HEK293 (cell line): ENCODE results near the gene MDM4.

ENCODE experiments used
- CTCF ChIA-PET: fragments of 350-600 bp; formaldehyde crosslinking; extraction: SDS; loops from one replicate; lab custom pipeline; 2021; ENCODE audit warnings: antibody characterized with exemption; lab: Yijun Ruan, JAX
- POLR2A ChIA-PET: fragments of 300-600 bp; formaldehyde crosslinking; extraction: SDS; loops from one replicate; lab custom pipeline; 2020; ENCODE audit warnings: antibody characterized with exemption, inconsistent platforms; lab: Yijun Ruan, JAX
- H3K27ac ChIP-seq: fragments of 200-500 bp; sonication (Bioruptor generic); 2 replicates; pipeline ENCODE4 v1.5.1; 2014; ENCODE audit warnings: low read depth, low read length, control low read depth, inconsistent platforms; ENCODE audit errors: extremely low read depth
- H3K36me3 ChIP-seq, 2 experiments: fragments of 200-500 bp in 1 of 2; sonication (Bioruptor generic) in 1 of 2; 1 replicate in 1 of 2; 2 replicates in 1 of 2; pipeline ENCODE4 v1.5.1; 2014 to 2017; ENCODE audit warnings: inconsistent platforms in 2 of 2, low read length in 2 of 2; ENCODE audit not compliant: control insufficient read depth in 2 of 2, insufficient read depth in 1 of 2
- H3K4me1 ChIP-seq: fragments of 200-500 bp; sonication (Bioruptor generic); 2 replicates; pipeline ENCODE4 v1.5.1; 2014; ENCODE audit warnings: mild to moderate bottlenecking, low read length, inconsistent platforms; ENCODE audit not compliant: control insufficient read depth, insufficient read depth
- H3K4me3 ChIP-seq: 2 replicates; pipeline ENCODE4 v1.5.1; 2011; ENCODE audit warnings: low read depth, mild to moderate bottlenecking, control low read depth, low read length, moderate library complexity
- H3K9me3 ChIP-seq: fragments of 200-500 bp; sonication (Bioruptor generic); 2 replicates; pipeline ENCODE4 v1.5.1; 2014; ENCODE audit warnings: low read depth, low read length, inconsistent platforms; ENCODE audit not compliant: control insufficient read depth, insufficient read depth
- YY2 ChIP-seq: fragments of 450-650 bp; formaldehyde crosslinking; IDR thresholded peaks from 2 replicates; pipeline ENCODE4 v1.5.1; 2016; ENCODE audit warnings: missing biosample characterization, missing genetic modification characterization
- ZBTB8A ChIP-seq: fragments of 450-650 bp; formaldehyde crosslinking; IDR thresholded peaks from 2 replicates; pipeline ENCODE4 v1.5.1; 2016; ENCODE audit warnings: missing biosample characterization, missing genetic modification characterization
- ZIC2 ChIP-seq: fragments of 450-650 bp; formaldehyde crosslinking; IDR thresholded peaks from 2 replicates; pipeline ENCODE4 v1.5.1; 2016; ENCODE audit warnings: missing biosample characterization, missing genetic modification characterization
- ZNF112 ChIP-seq: fragments of 450-650 bp; formaldehyde crosslinking; IDR thresholded peaks from 2 replicates; pipeline ENCODE4 v1.5.0; 2017; ENCODE audit warnings: missing biosample characterization, missing genetic modification characterization
- ZNF2 ChIP-seq: fragments of 450-650 bp; formaldehyde crosslinking; IDR thresholded peaks from 2 replicates; pipeline ENCODE4 v1.5.1; 2016; ENCODE audit warnings: missing biosample characterization, missing genetic modification characterization
- ZNF274 ChIP-seq, 2 experiments: fragments of 200-500 bp in 1 of 2; fragments of 450-650 bp in 1 of 2; sonication (Bioruptor generic) in 1 of 2; formaldehyde crosslinking in 1 of 2; IDR thresholded peaks; 2 replicates each; pipeline versions ENCODE4 v1.5.1 to v1.6.1; 2014 to 2016; ENCODE audit warnings: borderline replicate concordance in 1 of 2, inconsistent platforms in 1 of 2, low read length in 1 of 2, missing biosample characterization in 1 of 2, missing genetic modification characterization in 1 of 2
- ZNF311 ChIP-seq: fragments of 450-650 bp; formaldehyde crosslinking; IDR thresholded peaks from 2 replicates; pipeline ENCODE4 v1.5.1; 2017; ENCODE audit warnings: missing biosample characterization, missing genetic modification characterization, borderline replicate concordance
- ZNF423 ChIP-seq: fragments of 450-650 bp; formaldehyde crosslinking; IDR thresholded peaks from 2 replicates; pipeline ENCODE4 v1.5.1; 2016; ENCODE audit warnings: missing biosample characterization, missing genetic modification characterization
- ZNF433 ChIP-seq: fragments of 450-650 bp; formaldehyde crosslinking; IDR thresholded peaks from 2 replicates; pipeline ENCODE4 v1.5.1; 2016; ENCODE audit warnings: missing biosample characterization, missing genetic modification characterization, low read depth
- ZNF510 ChIP-seq: fragments of 450-650 bp; formaldehyde crosslinking; IDR thresholded peaks from 2 replicates; pipeline ENCODE4 v1.5.1; 2018; ENCODE audit warnings: mild to moderate bottlenecking, missing genetic modification characterization, missing biosample characterization; ENCODE audit not compliant: insufficient replicate concordance
- ZNF549 ChIP-seq: fragments of 450-650 bp; IDR thresholded peaks from 2 replicates; pipeline ENCODE4 v1.5.1; 2018; ENCODE audit warnings: missing biosample characterization, missing genetic modification characterization, mild to moderate bottlenecking, inconsistent platforms, moderate library complexity
- ZNF558 ChIP-seq: fragments of 450-650 bp; formaldehyde crosslinking; IDR thresholded peaks from 2 replicates; pipeline ENCODE4 v1.5.1; 2016; ENCODE audit warnings: missing biosample characterization, missing genetic modification characterization
- ZNF561 ChIP-seq: fragments of 450-650 bp; IDR thresholded peaks from 2 replicates; pipeline ENCODE4 v1.5.1; 2018; ENCODE audit warnings: missing biosample characterization, missing genetic modification characterization, borderline replicate concordance
- ZNF596 ChIP-seq: fragments of 450-650 bp; IDR thresholded peaks from 2 replicates; pipeline ENCODE4 v1.5.0; 2018; ENCODE audit warnings: missing biosample characterization, mild to moderate bottlenecking, missing genetic modification characterization, moderate library complexity
- ZNF623 ChIP-seq: fragments of 450-650 bp; formaldehyde crosslinking; IDR thresholded peaks from 2 replicates; pipeline ENCODE4 v1.5.1; 2016; ENCODE audit warnings: missing biosample characterization, missing genetic modification characterization
- ZNF658 ChIP-seq: fragments of 450-650 bp; formaldehyde crosslinking; IDR thresholded peaks from 2 replicates; pipeline ENCODE4; 2016; ENCODE audit warnings: missing biosample characterization, missing genetic modification characterization
- ZNF747 ChIP-seq: fragments of 450-650 bp; formaldehyde crosslinking; IDR thresholded peaks from 2 replicates; pipeline ENCODE4 v1.5.1; 2016; ENCODE audit warnings: missing biosample characterization, missing genetic modification characterization
- ZNF843 ChIP-seq: fragments of 450-650 bp; formaldehyde crosslinking; IDR thresholded peaks from 2 replicates; pipeline ENCODE4 v1.5.1; 2016; ENCODE audit warnings: missing biosample characterization, missing genetic modification characterization
- TF ChIP-seq, protein P1 (sequence below): fragments of 450-650 bp; formaldehyde crosslinking; optimal IDR thresholded peaks from 2 replicates; pipeline ENCODE3; 2016; ENCODE audit warnings: missing biosample characterization, mild to moderate bottlenecking, missing genetic modification characterization
- TF ChIP-seq, protein P2 (sequence below): fragments of 450-650 bp; formaldehyde crosslinking; IDR thresholded peaks from 2 replicates; pipeline ENCODE4 v1.5.1; 2016; ENCODE audit warnings: missing biosample characterization, missing genetic modification characterization
- TF ChIP-seq, protein P3 (sequence below): fragments of 450-650 bp; formaldehyde crosslinking; IDR thresholded peaks from 2 replicates; pipeline ENCODE4 v1.5.1; 2017; ENCODE audit warnings: missing biosample characterization, missing genetic modification characterization
- TF ChIP-seq, protein P4 (sequence below): fragments of 450-650 bp; IDR thresholded peaks from 2 replicates; pipeline ENCODE4 v1.5.1; 2018; ENCODE audit warnings: missing biosample characterization, missing genetic modification characterization
- TF ChIP-seq, protein P5 (sequence below): fragments of 450-650 bp; formaldehyde crosslinking; IDR thresholded peaks from 2 replicates; pipeline ENCODE4 v1.5.0; 2017; ENCODE audit warnings: missing biosample characterization, missing genetic modification characterization, borderline replicate concordance

The MDM4 gene

DNA sequence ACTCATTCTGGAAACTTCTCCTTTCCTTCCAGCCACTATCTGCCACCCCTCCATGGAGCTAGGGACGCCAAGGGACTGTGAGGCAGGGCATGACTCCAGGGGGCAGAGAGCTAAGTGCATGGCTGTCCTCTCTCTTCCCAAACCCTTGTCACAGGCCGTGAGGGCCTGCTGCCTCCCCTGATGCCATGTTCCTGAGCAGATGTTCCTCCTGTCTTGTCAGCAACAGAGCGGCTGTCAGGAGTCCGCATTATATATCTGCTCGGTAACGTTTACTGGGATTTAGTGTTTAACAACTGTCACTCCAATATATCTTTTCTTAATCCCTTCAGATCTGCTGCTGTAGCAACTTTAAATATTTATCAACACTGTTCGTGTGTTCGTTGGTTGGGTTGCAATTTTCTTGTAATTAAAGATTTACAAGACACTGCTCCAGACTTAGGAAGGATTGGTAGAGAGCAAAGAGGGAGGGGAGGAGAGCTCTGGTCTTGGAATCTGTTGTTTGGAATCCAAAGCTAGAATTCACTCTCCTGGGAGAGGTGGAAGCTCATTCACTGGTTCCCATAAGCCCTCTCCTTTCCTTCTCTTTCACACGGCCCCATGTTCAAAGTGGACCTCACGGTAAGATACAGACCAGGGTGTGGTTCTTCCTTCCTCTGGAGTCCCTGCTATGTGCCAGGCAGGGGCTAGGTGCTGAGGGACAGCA is 76.2 kb downstream of the MDM4 start (continued):
- TF ChIP-seq ZNF549 (tag by site-specific recombination) (no peak), ZNF274 (IDR thresholded peaks at IDR 0.05; ENCODE audit: low read length) (no peak), ZNF274 (tag by site-specific recombination; IDR thresholded peaks at IDR 0.05; ENCODE audit: borderline replicate concordance) (no peak), ZNF558 (tag by site-specific recombination) (no peak), ZNF510 (tag by site-specific recombination) (no peak), ZBTB8A (tag by site-specific recombination) (no peak), ZNF658 (tag by site-specific recombination) (no peak)
- TF ChIP-seq, protein P1, sequence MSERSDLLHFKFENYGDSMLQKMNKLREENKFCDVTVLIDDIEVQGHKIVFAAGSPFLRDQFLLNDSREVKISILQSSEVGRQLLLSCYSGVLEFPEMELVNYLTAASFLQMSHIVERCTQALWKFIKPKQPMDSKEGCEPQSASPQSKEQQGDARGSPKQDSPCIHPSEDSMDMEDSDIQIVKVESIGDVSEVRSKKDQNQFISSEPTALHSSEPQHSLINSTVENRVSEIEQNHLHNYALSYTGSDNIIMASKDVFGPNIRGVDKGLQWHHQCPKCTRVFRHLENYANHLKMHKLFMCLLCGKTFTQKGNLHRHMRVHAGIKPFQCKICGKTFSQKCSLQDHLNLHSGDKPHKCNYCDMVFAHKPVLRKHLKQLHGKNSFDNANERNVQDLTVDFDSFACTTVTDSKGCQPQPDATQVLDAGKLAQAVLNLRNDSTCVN (tag by site-specific recombination), result no peak
- TF ChIP-seq, all 188 proteins: peak for 0

DNA sequence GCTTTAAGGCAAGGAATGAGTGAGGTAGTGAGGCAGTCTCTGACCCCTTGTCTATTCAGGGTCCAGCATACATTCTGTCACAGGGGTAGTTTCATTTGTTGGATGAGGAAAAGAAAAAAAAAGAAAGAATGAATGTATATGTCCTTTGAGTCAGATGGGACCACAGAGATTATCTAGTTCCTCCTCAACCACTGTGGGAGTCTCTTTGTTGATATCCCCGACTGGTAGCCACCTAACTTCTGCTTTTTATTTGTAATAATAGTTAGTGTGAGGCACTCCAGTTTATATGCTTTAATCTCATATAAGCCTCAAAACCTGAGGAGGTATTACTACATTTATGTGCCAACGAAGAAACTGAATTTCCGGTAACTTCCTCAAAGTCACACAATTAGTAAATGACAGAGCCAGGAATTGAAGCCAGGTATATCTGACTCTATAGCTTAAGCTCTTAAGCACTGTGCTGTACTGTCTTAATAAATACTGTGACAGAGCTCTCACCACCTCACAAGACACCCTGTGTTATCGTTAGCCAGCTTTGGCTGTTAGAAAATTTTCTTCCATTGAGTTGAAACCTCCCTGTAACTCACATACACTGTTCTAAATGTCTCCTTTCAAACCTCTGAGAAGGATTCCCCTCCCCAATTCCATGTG is 82.2 kb downstream of the MDM4 start:
- ChIA-PET POLR2A (no interaction called here), CTCF (interaction anchor here (0.6 kb wide), 1 partner anchor 430 kb away, joined by 4 read pairs; no protein-coding TSS in a partner anchor)
- Histone ChIP-seq H3K4me1 (no peaks in the 10 kb centered on the region), H3K4me3 (no peak overlapping the region), H3K9me3 (no peaks in the 10 kb centered on the region), H3K36me3 (no peaks in the 10 kb centered on the region), H3K27ac (no peak overlapping the region)
- TF ChIP-seq ZNF423 (tag by site-specific recombination) (no peak), ZNF2 (no peak), ZNF596 (tag by site-specific recombination) (no peak), ZNF623 (tag by site-specific recombination) (no peak), ZNF747 (no peak), ZNF311 (tag by site-specific recombination) (no peak), ZNF549 (tag by site-specific recombination) (no peak), YY2 (no peak), ZIC2 (tag by site-specific recombination) (no peak), ZNF433 (tag by site-specific recombination) (no peak), ZNF112 (tag by site-specific recombination) (no peak), ZNF843 (no peak), ZNF561 (tag by site-specific recombination) (no peak)
- TF ChIP-seq, protein P2, sequence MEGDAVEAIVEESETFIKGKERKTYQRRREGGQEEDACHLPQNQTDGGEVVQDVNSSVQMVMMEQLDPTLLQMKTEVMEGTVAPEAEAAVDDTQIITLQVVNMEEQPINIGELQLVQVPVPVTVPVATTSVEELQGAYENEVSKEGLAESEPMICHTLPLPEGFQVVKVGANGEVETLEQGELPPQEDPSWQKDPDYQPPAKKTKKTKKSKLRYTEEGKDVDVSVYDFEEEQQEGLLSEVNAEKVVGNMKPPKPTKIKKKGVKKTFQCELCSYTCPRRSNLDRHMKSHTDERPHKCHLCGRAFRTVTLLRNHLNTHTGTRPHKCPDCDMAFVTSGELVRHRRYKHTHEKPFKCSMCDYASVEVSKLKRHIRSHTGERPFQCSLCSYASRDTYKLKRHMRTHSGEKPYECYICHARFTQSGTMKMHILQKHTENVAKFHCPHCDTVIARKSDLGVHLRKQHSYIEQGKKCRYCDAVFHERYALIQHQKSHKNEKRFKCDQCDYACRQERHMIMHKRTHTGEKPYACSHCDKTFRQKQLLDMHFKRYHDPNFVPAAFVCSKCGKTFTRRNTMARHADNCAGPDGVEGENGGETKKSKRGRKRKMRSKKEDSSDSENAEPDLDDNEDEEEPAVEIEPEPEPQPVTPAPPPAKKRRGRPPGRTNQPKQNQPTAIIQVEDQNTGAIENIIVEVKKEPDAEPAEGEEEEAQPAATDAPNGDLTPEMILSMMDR (tag by site-specific recombination), result no peak
- TF ChIP-seq, protein P3, sequence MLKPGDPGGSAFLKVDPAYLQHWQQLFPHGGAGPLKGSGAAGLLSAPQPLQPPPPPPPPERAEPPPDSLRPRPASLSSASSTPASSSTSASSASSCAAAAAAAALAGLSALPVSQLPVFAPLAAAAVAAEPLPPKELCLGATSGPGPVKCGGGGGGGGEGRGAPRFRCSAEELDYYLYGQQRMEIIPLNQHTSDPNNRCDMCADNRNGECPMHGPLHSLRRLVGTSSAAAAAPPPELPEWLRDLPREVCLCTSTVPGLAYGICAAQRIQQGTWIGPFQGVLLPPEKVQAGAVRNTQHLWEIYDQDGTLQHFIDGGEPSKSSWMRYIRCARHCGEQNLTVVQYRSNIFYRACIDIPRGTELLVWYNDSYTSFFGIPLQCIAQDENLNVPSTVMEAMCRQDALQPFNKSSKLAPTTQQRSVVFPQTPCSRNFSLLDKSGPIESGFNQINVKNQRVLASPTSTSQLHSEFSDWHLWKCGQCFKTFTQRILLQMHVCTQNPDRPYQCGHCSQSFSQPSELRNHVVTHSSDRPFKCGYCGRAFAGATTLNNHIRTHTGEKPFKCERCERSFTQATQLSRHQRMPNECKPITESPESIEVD (tag by site-specific recombination), result no peak
- TF ChIP-seq, protein P4, sequence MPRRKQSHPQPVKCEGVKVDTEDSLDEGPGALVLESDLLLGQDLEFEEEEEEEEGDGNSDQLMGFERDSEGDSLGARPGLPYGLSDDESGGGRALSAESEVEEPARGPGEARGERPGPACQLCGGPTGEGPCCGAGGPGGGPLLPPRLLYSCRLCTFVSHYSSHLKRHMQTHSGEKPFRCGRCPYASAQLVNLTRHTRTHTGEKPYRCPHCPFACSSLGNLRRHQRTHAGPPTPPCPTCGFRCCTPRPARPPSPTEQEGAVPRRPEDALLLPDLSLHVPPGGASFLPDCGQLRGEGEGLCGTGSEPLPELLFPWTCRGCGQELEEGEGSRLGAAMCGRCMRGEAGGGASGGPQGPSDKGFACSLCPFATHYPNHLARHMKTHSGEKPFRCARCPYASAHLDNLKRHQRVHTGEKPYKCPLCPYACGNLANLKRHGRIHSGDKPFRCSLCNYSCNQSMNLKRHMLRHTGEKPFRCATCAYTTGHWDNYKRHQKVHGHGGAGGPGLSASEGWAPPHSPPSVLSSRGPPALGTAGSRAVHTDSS, result no peak
- TF ChIP-seq, protein P5, sequence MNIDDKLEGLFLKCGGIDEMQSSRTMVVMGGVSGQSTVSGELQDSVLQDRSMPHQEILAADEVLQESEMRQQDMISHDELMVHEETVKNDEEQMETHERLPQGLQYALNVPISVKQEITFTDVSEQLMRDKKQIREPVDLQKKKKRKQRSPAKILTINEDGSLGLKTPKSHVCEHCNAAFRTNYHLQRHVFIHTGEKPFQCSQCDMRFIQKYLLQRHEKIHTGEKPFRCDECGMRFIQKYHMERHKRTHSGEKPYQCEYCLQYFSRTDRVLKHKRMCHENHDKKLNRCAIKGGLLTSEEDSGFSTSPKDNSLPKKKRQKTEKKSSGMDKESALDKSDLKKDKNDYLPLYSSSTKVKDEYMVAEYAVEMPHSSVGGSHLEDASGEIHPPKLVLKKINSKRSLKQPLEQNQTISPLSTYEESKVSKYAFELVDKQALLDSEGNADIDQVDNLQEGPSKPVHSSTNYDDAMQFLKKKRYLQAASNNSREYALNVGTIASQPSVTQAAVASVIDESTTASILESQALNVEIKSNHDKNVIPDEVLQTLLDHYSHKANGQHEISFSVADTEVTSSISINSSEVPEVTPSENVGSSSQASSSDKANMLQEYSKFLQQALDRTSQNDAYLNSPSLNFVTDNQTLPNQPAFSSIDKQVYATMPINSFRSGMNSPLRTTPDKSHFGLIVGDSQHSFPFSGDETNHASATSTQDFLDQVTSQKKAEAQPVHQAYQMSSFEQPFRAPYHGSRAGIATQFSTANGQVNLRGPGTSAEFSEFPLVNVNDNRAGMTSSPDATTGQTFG (tag by site-specific recombination), result no peak
